SK-N-SH (cell line): Measurements from ENCODE around the gene ACSF3. TPM values are rescaled to one million over a fixed set of nuclear protein-coding genes. Genes with fewer than 3 reads are reported as not detected.

ENCODE experiments used
- CTCF ChIA-PET: fragments of 300-600, 350-600 bp; formaldehyde crosslinking; extraction: SDS; loops from one replicate; lab custom pipeline; 2021; lab: Yijun Ruan, JAX
- POLR2A ChIA-PET: fragments of 350-600 bp; sonication (Branson Sonifier 250); formaldehyde crosslinking; extraction: SDS; loops from one replicate; lab custom pipeline; 2020; ENCODE audit warnings: antibody characterized with exemption, inconsistent platforms; lab: Yijun Ruan, JAX
- DNase-seq: peaks from one replicate; pipeline ENCODE4 v3.0.0; 2012
- H2AFZ ChIP-seq: fragments of 200-600 bp; sonication (generic); 2 replicates; pipeline ENCODE4 v1.8.1; 2016; ENCODE audit warnings: antibody characterized with exemption, mild to moderate bottlenecking, low read depth
- H3F3A ChIP-seq: fragments of 200-600 bp; sonication (generic); replicated peaks from 2 replicates; pipeline ENCODE3; 2016; ENCODE audit warnings: antibody characterized with exemption, mild to moderate bottlenecking; ENCODE audit not compliant: insufficient read depth
- H3K27ac ChIP-seq, 2 experiments: fragments of 200-500 bp in 1 of 2; fragments of 200-600 bp in 1 of 2; sonication (Bioruptor generic) in 1 of 2; sonication (generic), shearing (Covaris generic) in 1 of 2; 2 replicates each; pipeline versions ENCODE4 v1.5.1 to v1.6.1; 2014 to 2016; ENCODE audit warnings: low read depth in 2 of 2, inconsistent platforms in 1 of 2, low read length in 1 of 2, mild to moderate bottlenecking in 1 of 2, mixed read lengths in 1 of 2
- H3K27me3 ChIP-seq: fragments of 200-600 bp; sonication (generic), shearing (Covaris generic); 2 replicates; pipeline ENCODE4 v1.6.1; 2016; ENCODE audit warnings: mixed run types; ENCODE audit not compliant: insufficient read depth
- H3K36me3 ChIP-seq, 2 experiments: fragments of 200-500 bp in 1 of 2; fragments of 200-600 bp in 1 of 2; sonication (Bioruptor generic) in 1 of 2; sonication (generic) in 1 of 2; replicated peaks in 1 of 2; 2 replicates each; pipeline versions ENCODE3 to v1.5.1; 2014 to 2016; ENCODE audit warnings: low read length in 1 of 2, mild to moderate bottlenecking in 1 of 2; ENCODE audit not compliant: insufficient read depth in 2 of 2, control insufficient read depth in 1 of 2
- H3K4me1 ChIP-seq, 2 experiments: fragments of 200-500 bp in 1 of 2; fragments of 200-600 bp in 1 of 2; sonication (Bioruptor generic) in 1 of 2; sonication (generic), shearing (Covaris generic) in 1 of 2; 2 replicates each; pipeline versions ENCODE4 v1.5.1 to v1.6.1; 2014 to 2016; ENCODE audit warnings: low read depth in 1 of 2, low read length in 1 of 2, mixed run types in 1 of 2; ENCODE audit not compliant: insufficient read depth in 2 of 2, control insufficient read depth in 1 of 2
- H3K4me2 ChIP-seq: fragments of 200-600 bp; sonication (generic), shearing (Covaris generic); 2 replicates; pipeline ENCODE4 v1.6.1; 2017; ENCODE audit warnings: mixed run types
- H3K4me3 ChIP-seq, 2 experiments: fragments of 200-500 bp in 1 of 2; fragments of 200-600 bp in 1 of 2; sonication (Bioruptor generic) in 1 of 2; sonication (generic), shearing (Covaris generic) in 1 of 2; 2 replicates each; pipeline versions ENCODE4 v1.5.1 to v1.8.1; 2014 to 2016; ENCODE audit warnings: low read depth in 2 of 2, inconsistent platforms in 1 of 2, low read length in 1 of 2, mild to moderate bottlenecking in 1 of 2, mixed read lengths in 1 of 2, moderate library complexity in 1 of 2
- H3K79me2 ChIP-seq: fragments of 200-600 bp; sonication (generic); 2 replicates; pipeline ENCODE4 v1.8.1; 2017; ENCODE audit warnings: mild to moderate bottlenecking; ENCODE audit not compliant: insufficient read depth
- H3K9ac ChIP-seq: fragments of 200-600 bp; sonication (generic); 2 replicates; pipeline ENCODE4 v1.6.1; 2017; ENCODE audit warnings: mixed run types
- H3K9me2 ChIP-seq: fragments of 200-600 bp; sonication (generic); 2 replicates; pipeline ENCODE4 v1.6.1; 2017; ENCODE audit warnings: mixed run types
- H3K9me3 ChIP-seq: fragments of 200-600 bp; sonication (generic); 2 replicates; pipeline ENCODE4 v1.6.1; 2017; ENCODE audit warnings: mixed run types, mild to moderate bottlenecking, moderate library complexity
- H4K20me1 ChIP-seq: fragments of 200-600 bp; sonication (generic); 2 replicates; pipeline ENCODE4 v1.6.1; 2017; ENCODE audit warnings: mild to moderate bottlenecking, mixed run types; ENCODE audit not compliant: insufficient read depth
- CHD2 ChIP-seq: fragments of 150-350 bp; IDR thresholded peaks from 2 replicates; pipeline ENCODE4 v1.6.1; 2018; ENCODE audit warnings: low read length; ENCODE audit not compliant: partially characterized antibody
- EZH2phosphoT487 ChIP-seq: fragments of 200-600 bp; sonication (generic); IDR thresholded peaks from 2 replicates; pipeline ENCODE4 v1.6.1; 2017; ENCODE audit warnings: low read depth, mixed run types, mild to moderate bottlenecking, antibody characterized with exemption, moderate library complexity, borderline replicate concordance
- FOSL2 ChIP-seq: IDR thresholded peaks from 2 replicates; pipeline ENCODE4 v1.4.0; 2012; ENCODE audit warnings: low read depth, mild to moderate bottlenecking, moderate library complexity, borderline replicate concordance
- GATA2 ChIP-seq: sonication (generic); formaldehyde crosslinking; IDR thresholded peaks from 2 replicates; pipeline ENCODE4 v1.5.0; 2020; ENCODE audit warnings: mild to moderate bottlenecking, missing genetic modification reagents
- JUND ChIP-seq: IDR thresholded peaks from 2 replicates; pipeline ENCODE4 v1.4.0; 2012
- MXI1 ChIP-seq: IDR thresholded peaks from 2 replicates; pipeline ENCODE4 v1.6.1; 2012; ENCODE audit warnings: mild to moderate bottlenecking, low read depth, low read length, improper control_type of control experiment
- RAD21 ChIP-seq: IDR thresholded peaks from 2 replicates; pipeline ENCODE4 v1.6.1; 2012; ENCODE audit warnings: mild to moderate bottlenecking, low read length
- TEAD4 ChIP-seq: IDR thresholded peaks from 2 replicates; pipeline ENCODE4 v1.4.0; 2012; ENCODE audit warnings: mild to moderate bottlenecking, borderline replicate concordance; ENCODE audit not compliant: insufficient read depth
- WGBS: methylation state at CpG from one replicate; pipeline ENCODE4 v1.1.6; 2017; ENCODE audit warnings: low lambda C conversion rate; 5-methylcytosine and 5-hydroxymethylcytosine counted together
- polyA plus RNA-seq, 3 experiments: library from polyadenylated mRNA; depleted of rRNA; stranded (reverse); fragments of >200 nt; gene quantifications; 2 replicates each; pipeline ENCODE4 v1.2.3, GENCODE V29; 2012
- TF ChIP-seq, protein P1 (sequence below): IDR thresholded peaks from 2 replicates; pipeline ENCODE4 v1.6.1; 2012; ENCODE audit warnings: mild to moderate bottlenecking, low read depth, low read length, moderate library complexity
- TF ChIP-seq, protein P2 (sequence below): IDR thresholded peaks from 2 replicates; pipeline ENCODE4 v1.4.0; 2012; ENCODE audit warnings: low read depth
- TF ChIP-seq, protein P3 (sequence below): fragments of 150-350 bp; IDR thresholded peaks from 2 replicates; pipeline ENCODE4 v1.6.1; 2016; ENCODE audit warnings: mild to moderate bottlenecking, low read depth, low read length

The ACSF3 gene
- polyA plus RNA-seq, 1 of the 3 experiments (the other 2 are of a cell fraction): 18.8 TPM

DNA sequence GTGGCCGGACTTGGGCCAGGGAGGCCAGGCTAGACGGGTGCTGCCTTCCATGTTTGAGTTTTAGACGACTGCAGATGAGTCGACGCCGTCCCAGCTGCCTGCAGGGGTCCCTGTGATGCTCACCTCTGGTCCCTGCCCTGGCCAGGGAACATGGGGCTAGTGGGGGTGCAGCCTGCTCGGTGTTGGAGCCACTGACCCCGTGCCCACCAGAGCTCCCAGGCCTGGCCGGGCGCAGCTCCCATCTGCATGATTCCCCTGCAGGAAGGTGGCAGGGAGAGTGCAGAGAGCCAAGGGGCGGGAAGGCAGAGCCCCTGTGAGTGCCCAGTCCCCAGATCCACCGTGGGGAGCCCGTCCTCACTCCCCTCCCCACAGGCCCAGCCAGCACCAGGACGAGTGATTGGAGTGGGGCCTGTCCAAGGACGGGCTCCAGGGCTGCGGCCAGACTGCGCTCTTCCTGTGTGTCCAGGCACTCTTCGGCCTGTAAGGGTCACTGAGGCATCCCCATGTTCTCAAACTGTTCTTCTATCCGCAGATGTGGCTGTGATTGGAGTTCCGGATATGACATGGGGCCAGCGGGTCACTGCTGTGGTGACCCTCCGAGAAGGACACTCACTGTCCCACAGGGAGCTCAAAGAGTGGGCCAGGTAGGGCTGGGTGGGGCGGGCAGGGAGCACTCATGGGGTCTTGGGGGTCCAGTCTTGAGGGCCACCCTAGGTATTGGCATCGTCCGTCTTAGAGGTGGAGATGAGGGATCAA, 51.9 kb downstream of the ACSF3 start:
- POLR2A ChIA-PET: no interaction called here
- Histone ChIP-seq H4K20me1 (0 out of 2 replicates have a peak, but pooled peaks cover 5% of the 10 kb centered on the region), H3K9ac (no peak overlapping the region), H3K9me3 (no peaks in the 10 kb centered on the region), H3K27me3 (no peaks in the 10 kb centered on the region), H3K27ac (no peak overlapping the region; a peak in 1 of 4 replicates), H3K9me2 (no peaks in the 10 kb centered on the region)
- DNase-seq: no peak
- CTCF ChIA-PET: interaction anchor here (1.4 kb wide), 1 partner anchor 22 kb away, joined by 3 read pairs; no protein-coding TSS in a partner anchor
- TF ChIP-seq FOSL2 (no peak), JUND (no peak)
- TF ChIP-seq, all 33 proteins: peak for 0
- H3K4me3 ChIP-seq: no peak overlapping the region
- H3K36me3 ChIP-seq: peaks cover 11 to 17% of the 10 kb centered on the region in 2 experiments
- no peaks in the 10 kb centered on the region for H3F3A ChIP-seq
- no peak overlapping the region for H2AFZ ChIP-seq
- no peak overlapping the region for H3K4me2 ChIP-seq
- H3K79me2 ChIP-seq: no peaks in the 10 kb centered on the region
- H3K4me1 ChIP-seq: peaks cover 0 to 19% of the 10 kb centered on the region in 2 experiments; a peak in 1 of 4 replicates
- WGBS: over 99% methylated on average over 11 of the region's 25 CpGs

DNA sequence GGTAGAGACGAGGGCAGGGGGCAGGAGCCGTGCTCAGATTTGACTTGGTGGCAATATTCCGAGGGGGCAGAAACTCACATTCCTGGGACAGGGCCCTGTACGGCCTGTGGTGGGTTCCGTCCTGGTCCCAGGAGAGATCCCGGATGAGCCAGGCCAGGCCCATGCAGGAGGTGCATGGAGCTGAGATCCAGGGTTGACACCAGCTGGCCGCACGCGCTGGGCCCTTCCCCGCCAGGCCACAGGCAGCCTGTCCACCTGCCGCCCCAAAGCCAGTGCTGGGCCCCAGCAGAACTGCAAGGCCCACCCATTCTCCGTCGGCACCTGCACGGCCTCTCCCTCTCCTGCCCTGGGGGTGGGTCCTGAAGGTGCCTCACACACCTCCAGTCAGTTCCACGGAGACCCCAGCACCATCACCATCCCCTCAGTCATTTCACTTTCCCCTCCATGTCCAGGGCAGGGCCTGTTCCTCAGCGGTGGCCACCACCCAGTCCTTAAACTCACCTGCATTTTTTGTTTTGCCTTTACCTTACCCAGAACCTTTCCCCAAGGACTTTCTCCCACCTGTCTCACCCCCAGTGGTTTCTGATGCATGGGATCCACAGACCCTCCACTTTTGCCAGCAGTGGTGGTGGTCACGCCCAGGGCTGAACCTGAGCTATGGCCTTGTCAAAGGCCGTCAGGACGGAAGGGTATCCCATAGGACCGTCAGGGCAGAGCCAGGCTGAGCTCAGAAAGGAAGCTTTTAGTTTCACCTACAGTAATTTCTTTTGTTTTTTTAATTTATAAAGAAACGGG, 52.8 kb downstream of the ACSF3 start:
- WGBS: 96% methylated on average over 13 of the region's 21 CpGs
- Histone ChIP-seq H3K9me2 (no peaks in the 10 kb centered on the region), H3K27ac (no peak overlapping the region), H3K4me3 (no peak overlapping the region), H4K20me1 (0 out of 2 replicates have a peak, but pooled peaks cover 5% of the 10 kb centered on the region)
- TF ChIP-seq MXI1 (no peak), EZH2phosphoT487 (no peak), TEAD4 (no peak), JUND (no peak), CHD2 (no peak), GATA2 (CRISPR knock-in tag) (no peak), RAD21 (no peak)
- TF ChIP-seq, protein P1, sequence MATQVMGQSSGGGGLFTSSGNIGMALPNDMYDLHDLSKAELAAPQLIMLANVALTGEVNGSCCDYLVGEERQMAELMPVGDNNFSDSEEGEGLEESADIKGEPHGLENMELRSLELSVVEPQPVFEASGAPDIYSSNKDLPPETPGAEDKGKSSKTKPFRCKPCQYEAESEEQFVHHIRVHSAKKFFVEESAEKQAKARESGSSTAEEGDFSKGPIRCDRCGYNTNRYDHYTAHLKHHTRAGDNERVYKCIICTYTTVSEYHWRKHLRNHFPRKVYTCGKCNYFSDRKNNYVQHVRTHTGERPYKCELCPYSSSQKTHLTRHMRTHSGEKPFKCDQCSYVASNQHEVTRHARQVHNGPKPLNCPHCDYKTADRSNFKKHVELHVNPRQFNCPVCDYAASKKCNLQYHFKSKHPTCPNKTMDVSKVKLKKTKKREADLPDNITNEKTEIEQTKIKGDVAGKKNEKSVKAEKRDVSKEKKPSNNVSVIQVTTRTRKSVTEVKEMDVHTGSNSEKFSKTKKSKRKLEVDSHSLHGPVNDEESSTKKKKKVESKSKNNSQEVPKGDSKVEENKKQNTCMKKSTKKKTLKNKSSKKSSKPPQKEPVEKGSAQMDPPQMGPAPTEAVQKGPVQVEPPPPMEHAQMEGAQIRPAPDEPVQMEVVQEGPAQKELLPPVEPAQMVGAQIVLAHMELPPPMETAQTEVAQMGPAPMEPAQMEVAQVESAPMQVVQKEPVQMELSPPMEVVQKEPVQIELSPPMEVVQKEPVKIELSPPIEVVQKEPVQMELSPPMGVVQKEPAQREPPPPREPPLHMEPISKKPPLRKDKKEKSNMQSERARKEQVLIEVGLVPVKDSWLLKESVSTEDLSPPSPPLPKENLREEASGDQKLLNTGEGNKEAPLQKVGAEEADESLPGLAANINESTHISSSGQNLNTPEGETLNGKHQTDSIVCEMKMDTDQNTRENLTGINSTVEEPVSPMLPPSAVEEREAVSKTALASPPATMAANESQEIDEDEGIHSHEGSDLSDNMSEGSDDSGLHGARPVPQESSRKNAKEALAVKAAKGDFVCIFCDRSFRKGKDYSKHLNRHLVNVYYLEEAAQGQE: no peak
- TF ChIP-seq, protein P2, sequence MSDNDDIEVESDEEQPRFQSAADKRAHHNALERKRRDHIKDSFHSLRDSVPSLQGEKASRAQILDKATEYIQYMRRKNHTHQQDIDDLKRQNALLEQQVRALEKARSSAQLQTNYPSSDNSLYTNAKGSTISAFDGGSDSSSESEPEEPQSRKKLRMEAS: no peak
- TF ChIP-seq, protein P3, sequence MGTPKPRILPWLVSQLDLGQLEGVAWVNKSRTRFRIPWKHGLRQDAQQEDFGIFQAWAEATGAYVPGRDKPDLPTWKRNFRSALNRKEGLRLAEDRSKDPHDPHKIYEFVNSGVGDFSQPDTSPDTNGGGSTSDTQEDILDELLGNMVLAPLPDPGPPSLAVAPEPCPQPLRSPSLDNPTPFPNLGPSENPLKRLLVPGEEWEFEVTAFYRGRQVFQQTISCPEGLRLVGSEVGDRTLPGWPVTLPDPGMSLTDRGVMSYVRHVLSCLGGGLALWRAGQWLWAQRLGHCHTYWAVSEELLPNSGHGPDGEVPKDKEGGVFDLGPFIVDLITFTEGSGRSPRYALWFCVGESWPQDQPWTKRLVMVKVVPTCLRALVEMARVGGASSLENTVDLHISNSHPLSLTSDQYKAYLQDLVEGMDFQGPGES: no peak
- TF ChIP-seq, all 33 proteins: peak for 0
- Histone ChIP-seq H3K79me2 (no peaks in the 10 kb centered on the region), H3K4me1 (peaks cover 0 to 24% of the 10 kb centered on the region in 2 experiments; a peak in 1 of 4 replicates), H3K27me3 (no peaks in the 10 kb centered on the region), H3F3A (no peaks in the 10 kb centered on the region), H3K9me3 (no peaks in the 10 kb centered on the region), H3K36me3 (peaks cover 5 to 17% of the 10 kb centered on the region in 2 experiments), H3K9ac (no peak overlapping the region), H3K4me2 (no peak overlapping the region), H2AFZ (no peak overlapping the region)
- ChIA-PET POLR2A (no interaction called here), CTCF (interaction anchor here (1.4 kb wide), 1 partner anchor 21 kb away, joined by 3 read pairs; no protein-coding TSS in a partner anchor)
- DNase-seq: no peak
